ENCODE results near the gene AJAP1.

AJAP1 gene

GRCh38 chr1:4825800-4826450 is 171.5 kb downstream of the AJAP1 start:
- no peak overlapping the region for H3K27ac ChIP-seq (ENCODE audit: extremely low read depth, low read depth, low read length)
- TF ChIP-seq ZFHX2 (tag by site-specific recombination; conservative IDR thresholded peaks at IDR 0.05) (no peak), ZNF324 (tag by site-specific recombination; IDR thresholded peaks at IDR 0.05) (no peak), ZSCAN30 (tag by site-specific recombination; IDR thresholded peaks at IDR 0.05) (no peak), ZNF214 (tag by site-specific recombination; IDR thresholded peaks at IDR 0.05; ENCODE audit: borderline replicate concordance) (no peak), ZNF76 (tag by site-specific recombination; IDR thresholded peaks at IDR 0.05; ENCODE audit: borderline replicate concordance, low read depth) (no peak), TSHZ1 (tag by site-specific recombination; IDR thresholded peaks at IDR 0.05; ENCODE audit: borderline replicate concordance) (no peak), ELK4 (IDR thresholded peaks at IDR 0.05; ENCODE audit: borderline replicate concordance, low read depth, low read length) (no peak), ZNF626 (tag by site-specific recombination; IDR thresholded peaks at IDR 0.05) (no peak), ZNF830 (tag by site-specific recombination; IDR thresholded peaks at IDR 0.05; ENCODE audit: low read depth) (no peak), ZNF585B (tag by site-specific recombination; IDR thresholded peaks at IDR 0.05) (no peak), ZBTB20 (tag by site-specific recombination; IDR thresholded peaks at IDR 0.05) (no peak), ZNF658 (tag by site-specific recombination; IDR thresholded peaks at IDR 0.05) (no peak), ZFP41 (tag by site-specific recombination; IDR thresholded peaks at IDR 0.05; ENCODE audit: borderline replicate concordance) (no peak), ZNF776 (tag by site-specific recombination; IDR thresholded peaks at IDR 0.05; ENCODE audit: borderline replicate concordance) (no peak), YY2 (tag by site-specific recombination; IDR thresholded peaks at IDR 0.05) (no peak)
- no peaks in the 10 kb centered on the region for H3K4me1 ChIP-seq (ENCODE audit: control insufficient read depth, insufficient read depth, low read length)
- CTCF ChIA-PET, result no interaction called here
- no peak overlapping the region for H3K4me3 ChIP-seq (ENCODE audit: low read depth, low read length)
- H3K36me3 ChIP-seq (ENCODE audit: control insufficient read depth in 2 of 2, insufficient read depth in 1 of 2, low read length in 2 of 2), result no peaks in the 10 kb centered on the region
- POLR2A ChIA-PET, result no interaction called here
- H3K9me3 ChIP-seq (ENCODE audit: control insufficient read depth, insufficient read depth, low read depth, low read length), result no peaks in the 10 kb centered on the region

GRCh38 chr1:4830707-4831106 is 176.3 kb downstream of the AJAP1 start:
- no peaks in the 10 kb centered on the region for H3K4me1 ChIP-seq (ENCODE audit: control insufficient read depth, insufficient read depth, low read length)
- TF ChIP-seq ZNF335 (tag by site-specific recombination; conservative IDR thresholded peaks at IDR 0.05) (no peak), ZIC2 (tag by site-specific recombination; IDR thresholded peaks at IDR 0.05) (no peak), ATF2 (tag by site-specific recombination; IDR thresholded peaks at IDR 0.05; ENCODE audit: low read depth) (no peak), ZNF175 (tag by site-specific recombination; IDR thresholded peaks at IDR 0.05) (no peak), ZNF707 (tag by site-specific recombination; IDR thresholded peaks at IDR 0.05) (no peak), ZNF174 (tag by site-specific recombination; IDR thresholded peaks at IDR 0.05) (no peak), ZNF146 (tag by site-specific recombination; IDR thresholded peaks at IDR 0.05) (no peak), ZSCAN5A (tag by site-specific recombination; IDR thresholded peaks at IDR 0.05) (no peak), ZNF596 (tag by site-specific recombination; IDR thresholded peaks at IDR 0.05) (no peak)
- no peak overlapping the region for H3K27ac ChIP-seq (ENCODE audit: extremely low read depth, low read depth, low read length)
- ChIA-PET POLR2A (no interaction called here), CTCF (no interaction called here)
- no peaks in the 10 kb centered on the region for H3K9me3 ChIP-seq (ENCODE audit: control insufficient read depth, insufficient read depth, low read depth, low read length)
- no peaks in the 10 kb centered on the region for H3K36me3 ChIP-seq (ENCODE audit: control insufficient read depth in 2 of 2, insufficient read depth in 1 of 2, low read length in 2 of 2)
- no peak overlapping the region for H3K4me3 ChIP-seq (ENCODE audit: low read depth, low read length)
